A549 (cell line): ENCODE data around the gene DIO1. TPM values are rescaled to one million over a fixed set of nuclear protein-coding genes. Genes with fewer than 3 reads are reported as not detected.

ENCODE experiments used
- ATAC-seq, 2 experiments: fragments of 200-7000 bp in 1 of 2; fragments of >200 bp in 1 of 2; cut with Nextera tagmentation in 1 of 2; cut with Tn5 transposase in 1 of 2; 3 replicates each; pipeline versions ENCODE4 v1.8.0 to v1.9.1; 2018 to 2020; ENCODE audit warnings: mild to moderate bottlenecking in 1 of 2, moderate library complexity in 1 of 2
- CTCF ChIA-PET: fragments of 300-600 bp; sonication (Branson Sonifier 250); formaldehyde crosslinking; extraction: SDS; loops from one replicate; lab custom pipeline; 2021; ENCODE audit warnings: antibody characterized with exemption, inconsistent platforms; lab: Yijun Ruan, JAX
- POLR2A ChIA-PET: fragments of 350-600 bp; formaldehyde crosslinking; extraction: SDS; loops from one replicate; lab custom pipeline; 2021; ENCODE audit warnings: antibody characterized with exemption, inconsistent platforms; lab: Yijun Ruan, JAX
- DNase-seq, 2 experiments: peaks; one replicate each; pipeline versions ENCODE4 v3.0.0 to v3.0.0-alpha.2; 2011 to 2016; ENCODE audit warnings: low read depth in 1 of 2, low spot score in 1 of 2
- FAIRE-seq: peaks from 2 replicates; lab custom pipeline; 2011; peaks lifted over from hg19 to GRCh38; lab: Jason Lieb, UNC
- H3K27ac ChIP-seq, 2 experiments: fragments of >200 bp; sonication (Bioruptor Twin); formaldehyde crosslinking; 3 replicates each; pipeline ENCODE4 v1.5.1; 2016 to 2017
- H3K4me1 ChIP-seq: fragments of >200 bp; sonication (Bioruptor Twin); formaldehyde crosslinking; 3 replicates; pipeline ENCODE4 v1.6.1; 2016
- H3K4me2 ChIP-seq: fragments of >200 bp; sonication (Bioruptor Twin); formaldehyde crosslinking; 3 replicates; pipeline ENCODE4 v1.6.1; 2016
- H3K4me3 ChIP-seq: fragments of >200 bp; sonication (Bioruptor Twin); formaldehyde crosslinking; 3 replicates; pipeline ENCODE4 v1.5.1; 2016
- H3K9me3 ChIP-seq: fragments of >200 bp; sonication (Bioruptor Twin); formaldehyde crosslinking; 3 replicates; pipeline ENCODE4 v1.6.1; 2016
- BCL3 ChIP-seq: fragments of >200 bp; sonication (Bioruptor Twin); formaldehyde crosslinking; IDR thresholded peaks from 3 replicates; pipeline ENCODE4 v1.6.1; 2016
- CEBPB ChIP-seq, 2 experiments: fragments of >200 bp in 1 of 2; sonication (Bioruptor Twin) in 1 of 2; formaldehyde crosslinking in 1 of 2; IDR thresholded peaks; 2 replicates each; pipeline ENCODE4 v1.6.1; 2012 to 2016
- CHD4 ChIP-seq: fragments of 200-600 bp; sonication (generic); IDR thresholded peaks from 2 replicates; pipeline ENCODE4 v1.6.1; 2016; ENCODE audit warnings: antibody characterized with exemption, mild to moderate bottlenecking, borderline replicate concordance
- EHF ChIP-seq: fragments of 250-450 bp; sonication (Bioruptor Pico); IDR thresholded peaks from 2 replicates; pipeline ENCODE4 v1.5.0; 2020; ENCODE audit warnings: mild to moderate bottlenecking
- EHMT2 ChIP-seq: fragments of 200-600 bp; sonication (generic); IDR thresholded peaks from 2 replicates; pipeline ENCODE4 v1.6.1; 2016; ENCODE audit warnings: antibody characterized with exemption, low read depth, mild to moderate bottlenecking, moderate library complexity
- FOXS1 ChIP-seq: fragments of 250-450 bp; sonication (Bioruptor Pico); IDR thresholded peaks from 2 replicates; pipeline ENCODE4 v1.5.0; 2020; ENCODE audit warnings: mild to moderate bottlenecking, moderate library complexity
- GATA3 ChIP-seq: IDR thresholded peaks from 2 replicates; pipeline ENCODE4 v1.6.1; 2012; ENCODE audit warnings: borderline replicate concordance
- HDAC2 ChIP-seq: fragments of 200-600 bp; sonication (generic); IDR thresholded peaks from 2 replicates; pipeline ENCODE4 v1.6.1; 2016
- HOXA7 ChIP-seq: fragments of 250-450 bp; sonication (Bioruptor Pico); IDR thresholded peaks from 2 replicates; pipeline ENCODE4 v1.5.0; 2020; ENCODE audit warnings: mild to moderate bottlenecking, moderate library complexity
- HOXB13 ChIP-seq: fragments of 250-450 bp; sonication (Bioruptor Pico); IDR thresholded peaks from 2 replicates; pipeline ENCODE4 v1.5.0; 2020; ENCODE audit warnings: low read depth, mild to moderate bottlenecking, moderate library complexity
- JUN ChIP-seq, 2 experiments: fragments of >200 bp; sonication (Bioruptor Twin); formaldehyde crosslinking; IDR thresholded peaks; 2 replicates in 1 of 2; 3 replicates in 1 of 2; pipeline ENCODE4 v1.6.1; 2016 to 2017
- JUNB ChIP-seq: fragments of >200 bp; sonication (Bioruptor Twin); formaldehyde crosslinking; IDR thresholded peaks from 2 replicates; pipeline ENCODE4 v1.6.1; 2016
- KDM1A ChIP-seq: fragments of 200-600 bp; sonication (generic); IDR thresholded peaks from 2 replicates; pipeline ENCODE4 v1.6.1; 2016; ENCODE audit warnings: low read depth, mild to moderate bottlenecking
- KDM5A ChIP-seq: fragments of 200-600 bp; sonication (generic); IDR thresholded peaks from 2 replicates; pipeline ENCODE4 v1.6.1; 2016; ENCODE audit warnings: antibody characterized with exemption, mild to moderate bottlenecking
- MAZ ChIP-seq: fragments of 150-350 bp; IDR thresholded peaks from 2 replicates; pipeline ENCODE4 v1.6.1; 2014; ENCODE audit warnings: antibody characterized with exemption, low read depth, low read length, borderline replicate concordance
- NPAS2 ChIP-seq: fragments of 250-450 bp; sonication (Bioruptor Pico); IDR thresholded peaks from 2 replicates; pipeline ENCODE4 v1.8.0; 2022; ENCODE audit warnings: mild to moderate bottlenecking, moderate library complexity, borderline replicate concordance
- PHF8 ChIP-seq: fragments of 200-600 bp; sonication (generic); IDR thresholded peaks from 2 replicates; pipeline ENCODE4 v1.6.1; 2016; ENCODE audit warnings: low read depth, mild to moderate bottlenecking, antibody characterized with exemption, moderate library complexity, borderline replicate concordance
- POLR2A ChIP-seq: IDR thresholded peaks from 2 replicates; pipeline ENCODE4 v1.6.1; 2012; ENCODE audit warnings: mild to moderate bottlenecking, low read length
- RAD21 ChIP-seq, 2 experiments: fragments of >200 bp in 1 of 2; sonication (Bioruptor Twin) in 1 of 2; formaldehyde crosslinking in 1 of 2; IDR thresholded peaks in 1 of 2; conservative IDR thresholded peaks in 1 of 2; 2 replicates in 1 of 2; 3 replicates in 1 of 2; pipeline ENCODE4 v1.6.1; 2012 to 2018; ENCODE audit warnings: inconsistent platforms in 1 of 2
- RCOR1 ChIP-seq: fragments of 150-350 bp; IDR thresholded peaks from 2 replicates; pipeline ENCODE4 v1.6.1; 2014; ENCODE audit warnings: antibody characterized with exemption, low read length, low read depth
- REST ChIP-seq: fragments of 200-600 bp; sonication (generic); IDR thresholded peaks from 2 replicates; pipeline ENCODE4 v1.6.1; 2016; ENCODE audit warnings: antibody characterized with exemption, mild to moderate bottlenecking, moderate library complexity
- RNF2 ChIP-seq: fragments of 200-600 bp; sonication (generic); IDR thresholded peaks from 2 replicates; pipeline ENCODE4 v1.6.1; 2016; ENCODE audit warnings: low read depth, mild to moderate bottlenecking, antibody characterized with exemption, moderate library complexity, borderline replicate concordance
- USF2 ChIP-seq: fragments of 450-650 bp; IDR thresholded peaks from 2 replicates; pipeline ENCODE4 v1.6.1; 2014; ENCODE audit warnings: antibody characterized with exemption
- ZC3H11A ChIP-seq: fragments of 450-650 bp; IDR thresholded peaks from 2 replicates; pipeline ENCODE4 v1.6.1; 2014; ENCODE audit warnings: antibody characterized with exemption, mild to moderate bottlenecking
- WGBS: methylation state at CpG from one replicate; pipeline ENCODE4 v1.1.6; 2017; ENCODE audit errors: missing lambda C conversion rate; 5-methylcytosine and 5-hydroxymethylcytosine counted together
- polyA plus RNA-seq, 4 experiments: library from polyadenylated mRNA; depleted of rRNA in 3 of 4; stranded (reverse); fragments of >200 nt; fragmentation: RNase III in 1 of 4; extraction: RNeasy Plus Mini Kit Qiagen cat#74134 plus additional on column Dnase treatment in 1 of 4; gene quantifications; 2 replicates in 3 of 4; 3 replicates in 1 of 4; pipeline ENCODE4 v1.2.3, GENCODE V29; 2011 to 2017
- TF ChIP-seq, protein P1 (sequence below): fragments of 250-450 bp; sonication (Bioruptor Pico); IDR thresholded peaks from 2 replicates; pipeline ENCODE4 v1.5.0; 2020; ENCODE audit warnings: low read depth, mild to moderate bottlenecking, moderate library complexity
- TF ChIP-seq, protein P2 (sequence below): fragments of >200 bp; sonication (Bioruptor Twin); formaldehyde crosslinking; IDR thresholded peaks from 2 replicates; pipeline ENCODE4 v1.6.1; 2016

The DIO1 gene
- polyA plus RNA-seq, 2 of the 4 experiments (the other 2 are of a cell fraction) = 0.13 TPM; not detected in 1

DNA sequence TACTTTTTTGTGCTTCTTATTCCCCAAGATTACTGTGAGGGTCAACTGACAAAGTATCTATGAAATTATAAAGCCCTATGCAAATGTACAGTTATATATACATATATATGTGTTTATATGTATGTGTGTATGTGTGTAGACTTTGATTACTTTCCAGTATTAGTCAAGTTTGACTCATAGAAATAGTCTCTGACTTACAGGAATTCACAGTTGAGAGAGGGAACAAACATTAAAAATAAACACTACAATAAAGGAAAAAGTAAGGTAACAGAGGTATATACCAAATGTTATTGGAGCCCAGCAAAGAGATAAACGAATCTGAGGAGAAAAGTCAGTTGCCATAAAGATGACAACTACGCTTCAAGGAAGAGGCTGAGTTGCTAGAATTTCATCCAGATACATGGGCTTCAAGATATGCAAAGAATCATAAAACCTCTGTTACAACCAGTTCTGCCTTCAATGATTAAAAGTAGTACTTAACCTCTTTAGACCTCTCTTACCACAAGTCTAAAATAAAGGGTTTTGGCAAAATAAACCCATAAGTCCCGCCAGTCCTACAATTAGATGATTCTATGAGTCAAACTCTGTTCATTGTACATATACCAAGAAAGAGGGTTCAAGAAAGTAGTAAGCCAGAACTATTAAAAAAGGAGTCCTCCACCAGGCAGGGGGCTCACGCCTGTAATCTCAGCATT, 44.3 kb downstream of the DIO1 start:
- Histone ChIP-seq H3K4me1 (no peaks in the 10 kb centered on the region), H3K4me2 (no peak overlapping the region), H3K4me3 (no peak overlapping the region), H3K9me3 (peaks cover 20% of the 10 kb centered on the region; the same call in 2 of the 3 replicates), H3K27ac (no peak overlapping the region)
- no peak for TF ChIP-seq JUNB
- TF ChIP-seq EHF (CRISPR knock-in tag) = no peak
- TF ChIP-seq RAD21 (conservative IDR thresholded peaks at IDR 0.05 in 1 of 2, IDR thresholded peaks at IDR 0.05 in 1 of 2) = no peak
- TF ChIP-seq ZC3H11A = no peak
- TF ChIP-seq EHMT2 = no peak
- TF ChIP-seq REST = no peak
- TF ChIP-seq, protein P1, sequence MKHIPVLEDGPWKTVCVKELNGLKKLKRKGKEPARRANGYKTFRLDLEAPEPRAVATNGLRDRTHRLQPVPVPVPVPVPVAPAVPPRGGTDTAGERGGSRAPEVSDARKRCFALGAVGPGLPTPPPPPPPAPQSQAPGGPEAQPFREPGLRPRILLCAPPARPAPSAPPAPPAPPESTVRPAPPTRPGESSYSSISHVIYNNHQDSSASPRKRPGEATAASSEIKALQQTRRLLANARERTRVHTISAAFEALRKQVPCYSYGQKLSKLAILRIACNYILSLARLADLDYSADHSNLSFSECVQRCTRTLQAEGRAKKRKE (CRISPR knock-in tag) = no peak
- TF ChIP-seq NPAS2 (CRISPR knock-in tag) = no peak
- no peak for TF ChIP-seq BCL3
- TF ChIP-seq, protein P2, sequence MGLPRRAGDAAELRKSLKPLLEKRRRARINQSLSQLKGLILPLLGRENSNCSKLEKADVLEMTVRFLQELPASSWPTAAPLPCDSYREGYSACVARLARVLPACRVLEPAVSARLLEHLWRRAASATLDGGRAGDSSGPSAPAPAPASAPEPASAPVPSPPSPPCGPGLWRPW = no peak
- no peak for TF ChIP-seq HDAC2
- no peak for TF ChIP-seq HOXA7 (CRISPR knock-in tag)
- no peak for TF ChIP-seq RNF2
- TF ChIP-seq MAZ = no peak
- FAIRE-seq (no peak), ATAC-seq (no peak), DNase-seq (no peak)
- ChIA-PET CTCF (interaction anchor here (1.0 kb wide), 1 partner anchor 70 kb away, joined by 3 read pairs; no protein-coding TSS in a partner anchor), POLR2A (no interaction called here)
- WGBS = 68% methylated on average over 4 of the region's 4 CpGs

DNA sequence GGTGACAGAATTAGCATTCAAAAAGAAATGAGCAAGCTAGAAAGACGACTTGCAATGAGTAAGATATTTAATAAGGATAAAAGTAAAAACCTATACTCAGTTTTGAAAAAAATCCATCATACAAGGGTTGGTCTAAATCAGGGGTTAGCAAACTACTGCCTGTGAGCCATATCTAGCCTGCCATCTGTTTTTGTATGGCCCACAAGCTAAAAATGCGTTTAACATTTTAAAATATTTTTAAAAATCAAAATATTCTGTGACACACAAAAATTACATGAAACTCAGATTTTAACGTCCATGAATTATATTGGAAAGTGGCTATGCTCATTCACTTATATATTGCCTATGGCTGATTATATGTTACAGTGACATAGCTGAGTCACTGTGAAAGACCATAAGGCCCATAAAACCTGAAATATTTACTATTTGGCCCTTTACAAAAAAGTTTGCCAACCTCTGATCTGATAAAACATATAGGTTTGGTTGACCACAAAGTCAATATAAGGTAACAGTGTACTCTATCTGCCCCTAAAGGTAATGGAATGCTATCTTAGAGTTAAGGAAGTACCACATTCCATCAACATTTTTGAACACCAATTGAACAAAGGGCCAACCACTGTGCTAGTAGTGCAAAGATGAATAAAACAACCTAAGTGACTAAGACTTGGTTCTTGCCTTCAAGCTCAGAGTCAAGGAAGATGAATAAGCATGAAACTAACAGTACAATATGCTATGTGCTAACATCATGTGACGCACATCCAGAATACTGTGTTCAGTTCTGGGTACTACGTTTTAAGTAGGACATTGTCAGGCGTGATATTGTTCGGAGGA, 48.4 kb downstream of the DIO1 start:
- POLR2A ChIA-PET = no interaction called here
- TF ChIP-seq PHF8 (no peak), GATA3 (no peak), FOXS1 (CRISPR knock-in tag) (no peak), HOXB13 (CRISPR knock-in tag) (no peak), KDM5A (no peak), POLR2A (no peak), RAD21 (conservative IDR thresholded peaks at IDR 0.05 in 1 of 2, IDR thresholded peaks at IDR 0.05 in 1 of 2) (no peak), HDAC2 (no peak), JUN (IDR thresholded peaks at IDR 0.05) (no peak), BCL3 (no peak), CHD4 (no peak), KDM1A (no peak), MAZ (no peak), CEBPB (IDR thresholded peaks at IDR 0.05) (no peak), USF2 (no peak), RCOR1 (no peak)
- TF ChIP-seq, all 56 proteins: peak for 0

More for the DNA sequence above, 48.4 kb downstream of the DIO1 start:
- no peak for DNase-seq
- CTCF ChIA-PET = interaction anchor here (0.6 to 0.9 kb wide), 2 partner anchors 216 to 549 kb away, joined by 3 to 4 read pairs; no protein-coding TSS in a partner anchor
- Histone ChIP-seq H3K4me2 (no peak overlapping the region), H3K9me3 (no peaks in the 10 kb centered on the region), H3K4me1 (peaks cover 4% of the 10 kb centered on the region; the same call in 1 of the 3 replicates), H3K27ac (no peak overlapping the region), H3K4me3 (no peak overlapping the region)
- no peak for FAIRE-seq
- no peak for ATAC-seq
- WGBS = 91% methylated on average over 7 of the region's 7 CpGs
